Bronchial epithelial cell (primary cell): ENCODE data around the gene LIPA. TPM values are rescaled to one million over a fixed set of nuclear protein-coding genes. Genes with fewer than 3 reads are reported as not detected.

Source experiments
- DNase-seq: peaks from one replicate; pipeline ENCODE4 v3.0.0-alpha.2; 2010; ENCODE audit warnings: low read depth
- FAIRE-seq: peaks from 2 replicates; lab custom pipeline; 2011; peaks lifted over from hg19 to GRCh38; lab: Jason Lieb, UNC
- H3K27me3 ChIP-seq: 2 replicates; pipeline ENCODE4 v1.5.1; 2011; ENCODE audit warnings: low read length; ENCODE audit not compliant: control insufficient read depth, insufficient read depth
- H3K36me3 ChIP-seq: 2 replicates; pipeline ENCODE4 v1.5.1; 2011; ENCODE audit warnings: low read length; ENCODE audit not compliant: control insufficient read depth, insufficient read depth
- H3K4me3 ChIP-seq: 2 replicates; pipeline ENCODE4 v1.5.1; 2011; ENCODE audit warnings: mild to moderate bottlenecking, low read depth, low read length, control low read depth
- total RNA-seq: library from RNA; depleted of rRNA; stranded (reverse); fragments of >200 nt; gene quantifications from 2 replicates; pipeline ENCODE4 v1.2.1, GENCODE V29; 2014
- TF ChIP-seq, protein P1 (sequence below): IDR thresholded peaks from 2 replicates; pipeline ENCODE4 v1.5.1; 2011; ENCODE audit warnings: mild to moderate bottlenecking, moderate library complexity, low read length, control low read depth, inconsistent platforms; ENCODE audit not compliant: insufficient read depth, severe bottlenecking

Gene LIPA
- total RNA-seq, 1 donor from 2014 or later, result 20.8 TPM

DNA sequence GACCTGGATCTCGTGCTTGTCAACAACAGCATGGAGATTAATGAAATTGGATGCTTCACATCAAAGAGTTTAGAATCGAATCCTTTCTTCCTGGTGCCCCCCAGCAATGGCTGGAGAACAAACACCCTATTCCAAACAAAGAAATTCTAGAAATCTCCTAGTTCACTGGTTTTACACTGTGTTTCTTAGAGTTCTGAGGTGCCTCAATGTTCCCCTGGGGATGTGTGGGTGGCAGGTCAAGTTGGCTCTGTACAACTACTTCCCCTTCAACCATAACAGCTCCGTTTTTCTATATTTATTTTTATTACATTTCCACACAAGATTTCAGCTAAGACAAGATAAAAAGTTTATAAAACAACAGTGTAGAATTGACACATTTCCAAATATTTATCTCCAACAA is 66.9 kb downstream of the LIPA start:
- no peak overlapping the region for H3K4me3 ChIP-seq
- DNase-seq, result no peak
- FAIRE-seq, result no peak
- H3K27me3 ChIP-seq, result no peaks in the 10 kb centered on the region
- no peaks in the 10 kb centered on the region for H3K36me3 ChIP-seq
- TF ChIP-seq, protein P1, sequence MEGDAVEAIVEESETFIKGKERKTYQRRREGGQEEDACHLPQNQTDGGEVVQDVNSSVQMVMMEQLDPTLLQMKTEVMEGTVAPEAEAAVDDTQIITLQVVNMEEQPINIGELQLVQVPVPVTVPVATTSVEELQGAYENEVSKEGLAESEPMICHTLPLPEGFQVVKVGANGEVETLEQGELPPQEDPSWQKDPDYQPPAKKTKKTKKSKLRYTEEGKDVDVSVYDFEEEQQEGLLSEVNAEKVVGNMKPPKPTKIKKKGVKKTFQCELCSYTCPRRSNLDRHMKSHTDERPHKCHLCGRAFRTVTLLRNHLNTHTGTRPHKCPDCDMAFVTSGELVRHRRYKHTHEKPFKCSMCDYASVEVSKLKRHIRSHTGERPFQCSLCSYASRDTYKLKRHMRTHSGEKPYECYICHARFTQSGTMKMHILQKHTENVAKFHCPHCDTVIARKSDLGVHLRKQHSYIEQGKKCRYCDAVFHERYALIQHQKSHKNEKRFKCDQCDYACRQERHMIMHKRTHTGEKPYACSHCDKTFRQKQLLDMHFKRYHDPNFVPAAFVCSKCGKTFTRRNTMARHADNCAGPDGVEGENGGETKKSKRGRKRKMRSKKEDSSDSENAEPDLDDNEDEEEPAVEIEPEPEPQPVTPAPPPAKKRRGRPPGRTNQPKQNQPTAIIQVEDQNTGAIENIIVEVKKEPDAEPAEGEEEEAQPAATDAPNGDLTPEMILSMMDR, result no peak

DNA sequence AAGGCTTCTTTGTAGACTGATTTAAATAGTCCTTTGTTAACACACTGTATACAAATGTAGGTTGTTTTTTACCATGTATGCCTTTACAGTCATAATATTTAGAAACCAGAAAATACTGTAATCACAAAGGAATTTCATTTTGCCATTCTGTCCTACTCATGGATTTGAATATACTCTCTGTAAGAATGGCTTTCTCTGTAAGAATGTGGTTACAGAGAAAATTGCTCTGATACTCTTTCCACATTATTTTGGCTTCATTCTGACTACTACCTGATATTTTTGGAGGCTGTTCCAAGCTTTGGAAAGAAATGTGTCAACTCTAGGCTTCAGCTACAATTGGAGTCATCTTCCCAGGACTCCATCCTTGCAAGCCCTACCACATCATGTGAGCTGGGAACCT is 68.0 kb downstream of the LIPA start:
- DNase-seq (no peak), FAIRE-seq (no peak)
- TF ChIP-seq, protein P1, result no peak
- no peak overlapping the region for H3K4me3 ChIP-seq
- H3K36me3 ChIP-seq, result no peaks in the 10 kb centered on the region
- no peaks in the 10 kb centered on the region for H3K27me3 ChIP-seq

DNA sequence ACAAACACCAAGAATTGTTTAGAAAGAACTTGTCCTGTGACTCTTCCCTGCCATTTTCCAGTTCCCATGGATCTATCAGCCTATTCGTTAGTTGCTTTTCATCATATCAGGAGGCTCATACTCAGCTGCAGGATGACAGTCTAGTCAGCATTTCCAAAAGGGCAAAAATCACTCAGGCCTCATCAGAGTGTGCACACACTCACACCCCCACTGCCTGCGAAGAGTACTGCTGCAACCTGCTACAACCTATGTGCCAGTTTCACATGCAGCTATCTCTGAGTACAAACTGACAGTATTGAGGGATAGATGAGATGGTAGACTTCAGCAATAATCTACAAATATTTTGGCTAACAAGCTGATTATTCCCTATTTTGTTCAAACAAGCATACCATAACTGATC is 68.7 kb downstream of the LIPA start:
- TF ChIP-seq, protein P1, result no peak
- Histone ChIP-seq H3K4me3 (no peak overlapping the region), H3K36me3 (no peaks in the 10 kb centered on the region), H3K27me3 (no peaks in the 10 kb centered on the region)
- FAIRE-seq (no peak), DNase-seq (no peak)

DNA sequence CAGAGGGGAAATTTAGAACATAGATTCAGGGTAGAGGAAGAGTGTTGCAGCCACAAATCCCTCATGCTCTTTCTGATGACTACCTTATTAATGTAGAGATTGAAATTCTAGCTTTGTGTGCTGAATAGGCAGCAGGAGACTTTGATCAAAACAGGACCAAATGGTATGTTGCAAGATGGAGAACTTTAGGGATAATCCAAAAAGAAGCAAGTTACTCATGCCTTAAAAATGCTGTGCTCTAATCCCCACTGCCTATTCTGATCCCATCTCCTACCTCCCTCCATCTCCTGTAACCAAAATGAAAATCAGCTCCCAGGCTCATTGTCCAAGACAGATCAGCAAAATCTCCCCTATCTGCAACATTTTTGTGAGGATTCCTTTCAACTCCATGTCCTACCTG is 75.8 kb downstream of the LIPA start:
- no peak for FAIRE-seq
- no peak for DNase-seq
- peaks cover 2% of the 10 kb centered on the region for H3K27me3 ChIP-seq
- TF ChIP-seq, protein P1, result no peak
- H3K36me3 ChIP-seq, result no peaks in the 10 kb centered on the region
- no peak overlapping the region for H3K4me3 ChIP-seq

DNA sequence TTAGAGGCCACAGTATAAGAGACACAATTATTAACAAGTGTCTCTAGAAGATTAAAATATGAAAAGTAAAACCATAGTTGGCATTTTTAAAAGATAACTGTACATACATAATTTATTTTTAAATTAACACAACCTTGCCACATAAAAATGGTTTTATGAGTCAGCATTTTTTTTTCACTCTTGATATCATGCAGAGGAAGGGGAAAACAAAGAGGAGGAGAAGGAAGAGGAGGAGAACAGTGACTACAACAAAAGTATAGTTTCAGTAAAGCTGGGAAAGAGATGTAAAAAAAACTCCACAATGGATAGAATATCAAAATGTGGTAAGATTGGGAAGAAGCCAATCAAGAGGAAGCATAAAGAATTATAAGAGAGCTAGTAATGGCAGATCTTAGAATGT is 78.5 kb downstream of the LIPA start:
- TF ChIP-seq, protein P1, result no peak
- DNase-seq (no peak), FAIRE-seq (no peak)
- Histone ChIP-seq H3K27me3 (peaks cover 5% of the 10 kb centered on the region), H3K36me3 (no peaks in the 10 kb centered on the region), H3K4me3 (no peak overlapping the region)

DNA sequence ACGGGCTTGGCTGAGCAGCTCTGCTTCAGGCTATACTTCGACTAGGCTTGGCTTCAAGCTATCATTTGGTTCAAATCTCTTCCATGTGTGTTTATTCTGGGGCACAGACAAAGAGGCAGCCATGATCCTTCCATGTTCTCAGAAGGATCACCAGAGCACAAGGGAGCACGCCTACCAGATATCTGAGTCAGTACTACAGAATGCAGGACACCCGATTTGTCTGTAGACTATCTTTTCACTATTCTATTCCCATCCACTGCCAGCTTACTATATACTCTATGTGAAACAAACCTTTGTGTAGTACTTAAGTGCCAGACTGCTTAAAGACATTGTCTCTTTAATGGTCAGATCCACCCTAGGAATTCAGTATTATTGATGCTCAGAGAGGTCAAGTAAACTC is 79.6 kb downstream of the LIPA start:
- FAIRE-seq (peak; percentile 13), DNase-seq (no peak)
- H3K4me3 ChIP-seq, result no peak overlapping the region
- peaks cover 3% of the 10 kb centered on the region for H3K27me3 ChIP-seq
- no peaks in the 10 kb centered on the region for H3K36me3 ChIP-seq
- TF ChIP-seq, protein P1, result no peak
